ENCODE measurements around the gene B3GNT3. TPM values are rescaled to one million over a fixed set of nuclear protein-coding genes. Genes with fewer than 3 reads are reported as not detected.

B3GNT3 gene
- total and polyA plus RNA-seq, 9 of the 15 experiments (the other 6 are each of a cell fraction or from before 2014, with no cell fraction given): 0.06 to 0.11 (median 0.07) TPM; not detected in 6

GRCh38 chr19:17762505-17763229, 32.3 kb upstream of the B3GNT3 start (continued):
- TF ChIP-seq NRF1 (conservative IDR thresholded peaks at IDR 0.05 in 1 of 2, IDR thresholded peaks at IDR 0.05 in 1 of 2): peak; percentile 49 to 57
- TF ChIP-seq FOS (IDR thresholded peaks at IDR 0.05; ENCODE audit: extremely low read depth, insufficient read length): peak; percentile 32
- TF ChIP-seq FOXM1 (IDR thresholded peaks at IDR 0.05; ENCODE audit: low read depth): peak; percentile 81
- no peak for TF ChIP-seq FOXM1 (CRISPR knock-in tag; IDR thresholded peaks at IDR 0.05; ENCODE audit: low read depth)
- no peak for TF ChIP-seq ILK (tag; IDR thresholded peaks at IDR 0.05; ENCODE audit: borderline replicate concordance, low read depth)
- TF ChIP-seq KDM1A (IDR thresholded peaks at IDR 0.05): peak; percentile 94 to 95
- TF ChIP-seq MBD1 (CRISPR knock-in tag; IDR thresholded peaks at IDR 0.05): no peak
- 0 out of 2 replicates have a peak, but pooled peaks have one; percentile 38 for TF ChIP-seq TFAP4 (CRISPR knock-in tag; IDR thresholded peaks at IDR 0.05; ENCODE audit: borderline replicate concordance)
- no peak for TF ChIP-seq SNIP1 (IDR thresholded peaks at IDR 0.05; ENCODE audit: low read depth)
- TF ChIP-seq RREB1 (CRISPR knock-in tag; IDR thresholded peaks at IDR 0.05): peak; percentile 83; the same call in 1 of the 2 replicates
- peak; percentile 47; the same call in 1 of the 2 replicates for TF ChIP-seq BMI1 (IDR thresholded peaks at IDR 0.05; ENCODE audit: low read length)
- TF ChIP-seq THRAP3 (IDR thresholded peaks at IDR 0.05; ENCODE audit: borderline replicate concordance): no peak
- TF ChIP-seq FOXA3 (CRISPR knock-in tag; conservative IDR thresholded peaks at IDR 0.05 in 1 of 2, IDR thresholded peaks at IDR 0.05 in 1 of 2): no peak
- peak; percentile 39 to 89; a peak in 3 of 4 replicates for TF ChIP-seq RCOR1 (IDR thresholded peaks at IDR 0.05; ENCODE audit: borderline replicate concordance in 1 of 2, low read depth in 2 of 2, low read length in 2 of 2)
- no peak for TF ChIP-seq RBM17 (IDR thresholded peaks at IDR 0.05; ENCODE audit: borderline replicate concordance, low read depth, low read length)
- peak; percentile 37 for TF ChIP-seq SP2 (IDR thresholded peaks at IDR 0.05; ENCODE audit: extremely low read depth, low read depth, low read length, poor library complexity, severe bottlenecking)

Measured in K562 (cell line).